GM19025 (cell line): ENCODE measurements around the gene MYOM3.

Experiments used
- ATAC-seq: cut with Tn5 transposase; IDR thresholded peaks from one replicate; pipeline ENCODE4 v1.9.1; 2021; ENCODE audit warnings: mild to moderate bottlenecking, low read depth, moderate library complexity; ENCODE audit not compliant: unreplicated experiment

The MYOM3 gene

GRCh38 chr1:24098943-24099638, 12.8 kb downstream of the MYOM3 start:
- no peak for ATAC-seq

- ATAC-seq = no peak
Measured at GRCh38 chr1:24098102-24098501, 13.8 kb downstream of the MYOM3 start.

GRCh38 chr1:24097663-24098062, 14.3 kb downstream of the MYOM3 start:
- no peak for ATAC-seq

- no peak for ATAC-seq
Measured at GRCh38 chr1:24096739-24097103, 15.2 kb downstream of the MYOM3 start.

- no peak for ATAC-seq
Measured at GRCh38 chr1:24096009-24096738, 15.8 kb downstream of the MYOM3 start.

- no peak for ATAC-seq
Measured at GRCh38 chr1:24095140-24095859, 16.6 kb downstream of the MYOM3 start.

- no peak for ATAC-seq
Measured at GRCh38 chr1:24094554-24094953, 17.4 kb downstream of the MYOM3 start.

- no peak for ATAC-seq
Measured at GRCh38 chr1:24093732-24094131, 18.2 kb downstream of the MYOM3 start.

- ATAC-seq = no peak
Measured at GRCh38 chr1:24092979-24093378, 19.0 kb downstream of the MYOM3 start.

- no peak for ATAC-seq
Measured at GRCh38 chr1:24091971-24092482, 19.9 kb downstream of the MYOM3 start.

- ATAC-seq = no peak
Measured at GRCh38 chr1:24090736-24091135, 21.2 kb downstream of the MYOM3 start.

GRCh38 chr1:24089743-24090555, 22.0 kb downstream of the MYOM3 start:
- no peak for ATAC-seq

- ATAC-seq = no peak
Measured at GRCh38 chr1:24089027-24089742, 22.8 kb downstream of the MYOM3 start.

GRCh38 chr1:24086466-24086865, 25.5 kb downstream of the MYOM3 start:
- no peak for ATAC-seq

- no peak for ATAC-seq
Measured at GRCh38 chr1:24085546-24085945, 26.4 kb downstream of the MYOM3 start.

GRCh38 chr1:24085007-24085406, 26.9 kb downstream of the MYOM3 start:
- no peak for ATAC-seq

GRCh38 chr1:24084050-24084449, 27.9 kb downstream of the MYOM3 start:
- no peak for ATAC-seq

GRCh38 chr1:24082372-24082771, 29.6 kb downstream of the MYOM3 start:
- no peak for ATAC-seq

GRCh38 chr1:24081190-24081589, 30.7 kb downstream of the MYOM3 start:
- no peak for ATAC-seq

- no peak for ATAC-seq
Measured at GRCh38 chr1:24080131-24080530, 31.8 kb downstream of the MYOM3 start.
